Skeletal muscle satellite cell (primary cell): Measurements from ENCODE around the gene THRAP3. TPM values are rescaled to one million over a fixed set of nuclear protein-coding genes. Genes with fewer than 3 reads are reported as not detected.

Source experiments
- H3K27me3 ChIP-seq: 2 replicates; pipeline ENCODE4 v1.7.0; 2013; ENCODE audit warnings: low read length; ENCODE audit not compliant: control insufficient read depth, insufficient read depth
- H3K36me3 ChIP-seq: 2 replicates; pipeline ENCODE4 v1.7.0; 2013; ENCODE audit warnings: mild to moderate bottlenecking, control low read depth, low read length; ENCODE audit not compliant: insufficient read depth
- H3K4me1 ChIP-seq: 2 replicates; pipeline ENCODE4 v1.7.0; 2013; ENCODE audit warnings: low read length; ENCODE audit not compliant: control insufficient read depth, insufficient read depth
- H3K4me2 ChIP-seq: 2 replicates; pipeline ENCODE4 v1.7.0; 2013; ENCODE audit warnings: mild to moderate bottlenecking, low read length
- H3K4me3 ChIP-seq: 2 replicates; pipeline ENCODE4 v1.7.0; 2013; ENCODE audit warnings: low read length
- H3K9ac ChIP-seq: 2 replicates; pipeline ENCODE4 v1.7.0; 2013; ENCODE audit warnings: mild to moderate bottlenecking, low read depth, low read length, moderate library complexity
- H3K9me3 ChIP-seq: replicated peaks from 2 replicates; pipeline ENCODE4 v1.7.0; 2013; ENCODE audit warnings: mild to moderate bottlenecking, control low read depth, low read length
- total RNA-seq: library from RNA; depleted of rRNA; stranded (reverse); fragments of >200 nt; gene quantifications from 2 replicates; pipeline ENCODE4 v1.2.3, GENCODE V29; 2012; rRNA removed

Gene THRAP3
- total RNA-seq: 89.2 and 104 TPM in 2 replicates

DNA sequence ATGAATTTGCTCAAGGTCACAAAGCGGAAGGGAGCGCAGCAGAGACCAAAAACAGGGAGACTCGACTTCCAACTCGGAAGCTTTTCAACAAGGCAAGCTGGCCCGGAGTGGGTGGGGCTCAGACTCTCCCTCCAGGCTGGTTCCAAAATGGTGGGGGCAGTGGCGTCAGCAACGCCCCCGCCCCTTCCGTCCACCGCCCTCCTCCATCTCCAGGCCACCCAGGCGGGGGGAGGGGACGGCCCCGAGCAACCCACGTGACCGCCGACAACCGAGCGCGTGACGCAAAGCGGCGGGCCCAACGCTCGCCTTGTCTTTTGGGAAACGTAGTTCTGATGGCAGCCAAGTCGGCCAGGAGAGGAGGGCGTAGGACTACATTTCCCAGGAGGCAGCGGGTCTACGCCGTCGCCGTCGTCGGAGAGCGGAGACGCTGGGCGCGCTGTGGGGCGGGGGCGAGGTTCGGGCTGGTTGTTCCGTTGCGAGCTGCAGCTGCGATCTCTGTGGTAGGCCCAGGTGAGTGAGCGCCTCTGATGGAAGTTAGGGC is at the start of gene THRAP3:
THRAP3 (plus strand) TSS at position 448 of the 541 bp plus-strand sequence. CDS start 58,121 bp downstream, outside the sequence.
- Histone ChIP-seq H3K4me3 (peak within 1 kb of the TSS; percentile 90), H3K36me3 (peaks cover 27% of the 10 kb centered on the region), H3K9me3 (no peaks in the 10 kb centered on the region), H3K9ac (peak within 1 kb of the TSS; percentile 96), H3K4me2 (peak within 1 kb of the TSS; percentile 99), H3K4me1 (peaks cover 17% of the 10 kb centered on the region), H3K27me3 (no peaks in the 10 kb centered on the region)

- H3K4me2 ChIP-seq: no peak overlapping the region
- no peaks in the 10 kb centered on the region for H3K27me3 ChIP-seq
- no peak overlapping the region for H3K4me3 ChIP-seq
- no peaks in the 10 kb centered on the region for H3K9me3 ChIP-seq
- H3K36me3 ChIP-seq: peaks cover 90% of the 10 kb centered on the region
- H3K4me1 ChIP-seq: peaks cover 20% of the 10 kb centered on the region
- peak overlapping the region; percentile 54 for H3K9ac ChIP-seq
Measured at GRCh38 chr1:36174713-36175112, 49.5 kb upstream of the THRAP3 start.

- peak overlapping the region; percentile 54 for H3K9ac ChIP-seq
- no peaks in the 10 kb centered on the region for H3K27me3 ChIP-seq
- peaks cover 20% of the 10 kb centered on the region for H3K4me1 ChIP-seq
- H3K36me3 ChIP-seq: peaks cover 90% of the 10 kb centered on the region
- H3K4me3 ChIP-seq: no peak overlapping the region
- no peak overlapping the region for H3K4me2 ChIP-seq
- no peaks in the 10 kb centered on the region for H3K9me3 ChIP-seq
Measured at GRCh38 chr1:36175137-36176095, 48.8 kb upstream of the THRAP3 start.

DNA sequence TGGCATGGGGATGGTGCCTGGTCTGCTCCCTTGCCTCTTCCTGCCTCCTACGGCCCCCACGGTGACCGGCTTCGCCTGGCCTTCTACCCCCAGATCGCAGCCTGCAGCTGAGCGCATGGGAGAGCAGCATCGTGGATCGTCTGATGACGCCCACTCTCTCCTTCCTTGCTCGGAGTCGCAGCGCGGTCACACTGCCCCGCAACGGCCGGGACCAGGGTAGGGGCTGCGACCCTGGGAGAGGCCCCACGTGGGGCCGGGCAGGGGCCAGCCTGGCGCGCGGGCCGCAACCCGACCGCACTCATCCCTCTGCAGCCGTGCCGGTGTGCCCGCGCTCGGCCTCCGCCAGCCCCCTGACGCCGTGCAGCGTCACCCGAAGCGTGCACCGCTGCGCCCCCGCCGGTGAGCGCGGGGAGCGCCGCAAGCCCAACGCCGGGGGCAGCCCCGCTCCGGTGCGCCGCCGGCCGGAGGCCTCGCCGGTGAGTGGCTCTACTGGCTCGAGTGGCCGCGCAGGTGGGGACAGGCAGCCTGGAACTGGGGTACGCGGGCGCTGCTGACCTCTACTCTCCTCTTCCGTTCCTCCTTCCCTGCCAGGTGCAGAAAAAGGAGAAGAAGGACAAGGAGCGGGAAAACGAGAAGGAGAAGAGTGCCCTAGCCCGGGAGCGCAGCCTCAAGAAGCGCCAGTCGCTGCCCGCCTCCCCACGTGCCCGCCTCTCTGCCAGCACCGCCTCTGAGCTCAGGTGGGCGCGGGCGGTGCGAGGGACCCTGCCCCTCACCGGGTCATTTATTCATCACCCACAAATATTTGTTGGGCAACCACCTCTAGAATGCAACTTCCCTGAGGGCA is 47.9 kb upstream of the THRAP3 start:
- no peaks in the 10 kb centered on the region for H3K27me3 ChIP-seq
- no peak overlapping the region for H3K4me3 ChIP-seq
- H3K4me2 ChIP-seq: no peak overlapping the region
- H3K4me1 ChIP-seq: peaks cover 20% of the 10 kb centered on the region
- H3K9me3 ChIP-seq: no peaks in the 10 kb centered on the region
- no peak overlapping the region for H3K9ac ChIP-seq
- H3K36me3 ChIP-seq: peaks cover 91% of the 10 kb centered on the region

DNA sequence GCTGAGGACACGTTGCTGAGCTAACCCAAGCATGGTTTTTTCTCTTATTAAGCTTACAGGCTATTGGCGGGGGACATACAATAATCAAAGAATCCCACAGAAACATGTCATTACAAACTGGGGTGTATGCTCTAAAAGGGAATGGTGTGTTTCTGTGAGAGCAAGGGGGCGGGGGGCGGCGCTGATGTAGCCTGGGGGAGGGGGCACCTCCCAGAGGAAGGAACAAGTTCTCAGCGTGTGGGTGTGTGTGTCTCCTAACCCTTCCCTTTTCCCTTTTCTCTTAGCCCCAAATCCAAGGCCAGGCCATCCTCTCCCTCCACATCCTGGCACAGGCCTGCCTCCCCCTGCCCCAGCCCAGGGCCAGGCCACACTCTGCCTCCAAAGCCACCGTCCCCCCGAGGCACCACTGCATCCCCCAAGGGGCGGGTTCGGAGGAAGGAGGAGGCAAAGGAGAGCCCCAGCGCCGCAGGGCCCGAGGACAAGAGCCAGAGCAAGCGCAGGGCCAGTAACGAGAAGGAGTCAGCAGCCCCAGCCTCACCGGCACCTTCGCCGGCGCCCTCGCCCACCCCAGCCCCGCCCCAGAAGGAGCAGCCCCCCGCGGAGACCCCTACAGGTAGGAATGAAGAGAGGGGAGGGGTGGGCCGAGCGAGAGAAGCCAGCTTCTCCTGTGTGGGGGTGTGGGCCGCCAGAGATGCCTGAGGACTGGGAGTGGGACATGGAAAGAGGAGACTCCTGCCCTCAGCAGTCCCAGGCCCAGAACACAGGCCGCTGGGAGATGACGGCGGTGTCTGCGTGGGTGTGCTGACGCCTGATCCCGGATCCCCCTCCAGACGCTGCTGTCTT is 46.4 kb upstream of the THRAP3 start:
- Histone ChIP-seq H3K27me3 (no peaks in the 10 kb centered on the region), H3K36me3 (peaks cover 86% of the 10 kb centered on the region), H3K4me1 (peaks cover 11% of the 10 kb centered on the region), H3K4me3 (no peak overlapping the region), H3K9ac (no peak overlapping the region), H3K9me3 (no peaks in the 10 kb centered on the region), H3K4me2 (no peak overlapping the region)

DNA sequence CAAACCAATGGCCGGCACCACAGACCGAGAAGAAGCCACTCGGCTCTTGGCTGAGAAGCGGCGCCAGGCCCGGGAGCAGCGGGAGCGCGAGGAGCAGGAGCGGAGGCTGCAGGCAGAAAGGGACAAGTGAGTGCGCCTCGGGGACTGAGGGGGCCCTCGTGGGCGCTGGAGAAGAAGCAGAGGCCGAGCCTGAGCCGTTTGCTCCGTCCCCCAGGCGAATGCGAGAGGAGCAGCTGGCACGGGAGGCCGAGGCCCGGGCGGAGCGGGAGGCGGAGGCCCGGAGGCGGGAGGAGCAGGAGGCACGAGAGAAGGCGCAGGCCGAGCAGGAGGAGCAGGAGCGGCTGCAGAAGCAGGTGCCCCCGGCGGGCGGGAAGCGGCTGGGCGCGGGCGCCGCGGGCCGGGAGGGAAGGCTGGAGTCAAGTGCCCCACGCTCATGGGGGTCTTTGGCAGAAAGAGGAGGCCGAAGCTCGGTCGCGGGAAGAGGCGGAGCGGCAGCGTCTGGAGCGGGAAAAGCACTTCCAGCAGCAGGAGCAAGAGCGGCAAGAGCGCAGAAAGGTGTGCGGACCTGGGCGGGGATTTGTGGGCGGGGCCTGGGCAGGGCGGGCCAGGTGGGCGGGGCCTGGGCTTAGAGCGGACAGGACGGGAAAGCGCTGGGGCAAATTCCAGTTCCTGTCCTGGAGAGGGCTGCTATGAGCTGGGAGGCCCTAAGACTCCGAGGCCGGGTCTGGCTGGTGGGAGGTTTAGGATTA is 45.6 kb upstream of the THRAP3 start:
- no peaks in the 10 kb centered on the region for H3K27me3 ChIP-seq
- H3K4me2 ChIP-seq: no peak overlapping the region
- no peaks in the 10 kb centered on the region for H3K9me3 ChIP-seq
- H3K4me1 ChIP-seq: peaks cover 2% of the 10 kb centered on the region
- H3K9ac ChIP-seq: no peak overlapping the region
- no peak overlapping the region for H3K4me3 ChIP-seq
- H3K36me3 ChIP-seq: peaks cover 86% of the 10 kb centered on the region

- no peaks in the 10 kb centered on the region for H3K4me1 ChIP-seq
- H3K27me3 ChIP-seq: no peaks in the 10 kb centered on the region
- H3K9me3 ChIP-seq: no peaks in the 10 kb centered on the region
- no peak overlapping the region for H3K4me3 ChIP-seq
- H3K4me2 ChIP-seq: no peak overlapping the region
- H3K9ac ChIP-seq: no peak overlapping the region
- H3K36me3 ChIP-seq: peaks cover 81% of the 10 kb centered on the region
Measured at GRCh38 chr1:36179220-36179600, 45.0 kb upstream of the THRAP3 start.

- H3K4me1 ChIP-seq: peaks cover 7% of the 10 kb centered on the region
- H3K9ac ChIP-seq: no peak overlapping the region
- H3K36me3 ChIP-seq: peaks cover 49% of the 10 kb centered on the region
- H3K9me3 ChIP-seq: no peaks in the 10 kb centered on the region
- no peak overlapping the region for H3K4me2 ChIP-seq
- H3K27me3 ChIP-seq: no peaks in the 10 kb centered on the region
- no peak overlapping the region for H3K4me3 ChIP-seq
Measured at GRCh38 chr1:36182734-36183133, 41.5 kb upstream of the THRAP3 start.

GRCh38 chr1:36183309-36183856 is 40.9 kb upstream of the THRAP3 start:
- Histone ChIP-seq H3K4me3 (no peak overlapping the region), H3K9ac (no peak overlapping the region), H3K36me3 (peaks cover 45% of the 10 kb centered on the region), H3K27me3 (no peaks in the 10 kb centered on the region), H3K4me2 (no peak overlapping the region), H3K4me1 (peaks cover 11% of the 10 kb centered on the region), H3K9me3 (no peaks in the 10 kb centered on the region)
